AG10803 (cell line): ENCODE results near the gene TUBB4B.
"Not testable (repeated sequence)": the region's sequence is repeated elsewhere in the genome, so short reads cannot be mapped to it uniquely, and the experiment has no call there.

Source experiments
- DNase-seq: peaks from one replicate; pipeline ENCODE4 v3.0.0; 2010; ENCODE audit warnings: low read depth
- H3K4me3 ChIP-seq: 2 replicates; pipeline ENCODE4 v1.5.1; 2011; ENCODE audit warnings: mild to moderate bottlenecking, low read length, control low read depth
- CTCF ChIP-seq: conservative IDR thresholded peaks from 2 replicates; pipeline ENCODE4 v1.5.1; 2011; ENCODE audit warnings: mild to moderate bottlenecking, low read length, control low read depth, inconsistent platforms

TUBB4B gene

GRCh38 chr9:137236238-137236935 is 4.7 kb upstream of the TUBB4B start:
- no peak overlapping the region for H3K4me3 ChIP-seq
- peak; percentile 74 for TF ChIP-seq CTCF
- peak; percentile 62 for DNase-seq

- TF ChIP-seq CTCF: no peak
- H3K4me3 ChIP-seq: no peak overlapping the region
- no peak for DNase-seq
Observed at GRCh38 chr9:137236936-137237421, 4.1 kb upstream of the TUBB4B start.

GRCh38 chr9:137237759-137238726 is 3.0 kb upstream of the TUBB4B start:
- no peak for TF ChIP-seq CTCF
- H3K4me3 ChIP-seq: no peak overlapping the region

GRCh38 chr9:137239541-137240200 is 1.4 kb upstream of the TUBB4B start:
- not testable (repeated sequence) for DNase-seq
- peak overlapping the region; percentile 68 for H3K4me3 ChIP-seq

More at GRCh38 chr9:137237759-137238726, 3.0 kb upstream of the TUBB4B start:
- no peak for DNase-seq

GRCh38 chr9:137240318-137240840 is 708 bp upstream of the TUBB4B start:
- DNase-seq: peak; percentile 79
- TF ChIP-seq CTCF: no peak
- peak overlapping the region; percentile 68 for H3K4me3 ChIP-seq

GRCh38 chr9:137241490-137242268 is 592 bp downstream of the TUBB4B start:
- peak overlapping the region; percentile 76 for H3K4me3 ChIP-seq
- DNase-seq: peak; percentile 42

More at GRCh38 chr9:137241490-137242268, 592 bp downstream of the TUBB4B start:
- no peak for TF ChIP-seq CTCF
